GM21423 (cell line): ENCODE data around the gene VAT1L.

Source experiments
- ATAC-seq: cut with Tn5 transposase; IDR thresholded peaks from one replicate; pipeline ENCODE4 v1.9.1; 2021; ENCODE audit warnings: mild to moderate bottlenecking, moderate library complexity; ENCODE audit not compliant: unreplicated experiment

VAT1L gene, protein sequence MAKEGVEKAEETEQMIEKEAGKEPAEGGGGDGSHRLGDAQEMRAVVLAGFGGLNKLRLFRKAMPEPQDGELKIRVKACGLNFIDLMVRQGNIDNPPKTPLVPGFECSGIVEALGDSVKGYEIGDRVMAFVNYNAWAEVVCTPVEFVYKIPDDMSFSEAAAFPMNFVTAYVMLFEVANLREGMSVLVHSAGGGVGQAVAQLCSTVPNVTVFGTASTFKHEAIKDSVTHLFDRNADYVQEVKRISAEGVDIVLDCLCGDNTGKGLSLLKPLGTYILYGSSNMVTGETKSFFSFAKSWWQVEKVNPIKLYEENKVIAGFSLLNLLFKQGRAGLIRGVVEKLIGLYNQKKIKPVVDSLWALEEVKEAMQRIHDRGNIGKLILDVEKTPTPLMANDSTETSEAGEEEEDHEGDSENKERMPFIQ

GRCh38 chr16:77788181-77789084, at the start of gene VAT1L:
Gene VAT1L, plus strand, starts transcription at chr16:77788564. Its CDS starts 119 bp downstream, at chr16:77788683.
- ATAC-seq = no peak

GRCh38 chr16:77738706-77739558, 49.4 kb upstream of the VAT1L start:
- no peak for ATAC-seq

DNA sequence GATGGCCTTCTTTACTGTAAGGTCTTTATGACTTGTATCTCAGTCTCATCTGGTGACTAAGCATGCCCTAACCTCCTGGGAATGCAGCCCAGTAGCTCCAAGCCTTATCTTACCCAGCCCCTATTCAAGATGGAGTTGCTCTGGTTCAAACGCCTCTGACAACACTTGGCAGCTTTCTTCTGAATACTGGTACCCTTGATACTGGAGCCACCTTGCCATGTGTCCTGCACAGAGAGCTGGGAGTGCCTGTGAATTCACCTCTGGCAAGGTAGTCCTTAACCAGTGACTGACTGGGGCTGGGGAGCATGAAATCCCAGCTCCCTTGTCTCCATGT, 48.8 kb upstream of the VAT1L start:
- no peak for ATAC-seq

DNA sequence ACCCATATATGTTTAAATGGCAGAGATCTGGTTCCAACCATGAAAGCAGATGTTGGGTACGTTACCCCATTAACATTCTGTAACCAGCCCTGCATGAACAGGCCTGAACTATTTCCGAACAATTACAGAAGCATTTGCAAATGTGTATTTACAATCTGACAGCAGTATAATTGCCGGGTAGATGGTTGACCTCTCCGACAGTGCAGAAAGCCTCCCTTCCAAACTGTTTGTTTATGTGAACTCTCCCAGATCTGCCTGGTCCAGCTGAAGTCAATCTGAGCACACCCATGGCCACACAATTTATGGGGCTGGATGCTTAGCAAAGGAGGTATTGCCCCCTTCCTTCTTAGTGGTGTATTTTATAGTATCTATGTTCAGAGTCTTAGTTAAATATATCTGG, 44.2 kb upstream of the VAT1L start:
- no peak for ATAC-seq

GRCh38 chr16:77745972-77746371, 42.4 kb upstream of the VAT1L start:
- no peak for ATAC-seq

DNA sequence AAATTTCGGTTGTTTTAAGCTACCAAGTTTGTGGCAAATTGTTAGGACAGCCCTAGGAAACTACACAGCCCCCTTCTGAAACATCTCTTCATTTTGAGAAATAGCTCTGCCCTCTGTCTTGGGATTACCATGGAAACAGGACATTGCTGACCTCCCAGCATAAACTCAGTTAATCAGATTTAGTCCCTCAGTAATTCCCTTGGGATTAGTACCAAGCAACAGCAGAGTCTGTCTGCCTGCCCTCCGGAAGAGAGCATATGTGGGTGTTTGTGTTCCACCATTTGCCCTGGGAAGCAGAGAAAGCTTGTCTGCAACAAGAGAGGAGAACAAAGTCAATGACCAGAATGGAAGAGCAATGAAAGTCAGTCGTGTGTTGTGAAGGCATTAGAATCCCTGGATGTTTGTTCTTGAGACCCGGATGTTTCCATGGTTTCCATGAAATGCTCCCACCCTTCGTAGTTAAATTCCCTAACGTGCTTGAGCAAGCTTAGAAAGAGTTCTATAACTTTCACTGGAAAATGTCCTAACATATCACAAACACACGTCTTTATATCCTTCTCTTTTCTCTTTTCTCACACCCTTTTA, 39.9 kb upstream of the VAT1L start:
- no peak for ATAC-seq

DNA sequence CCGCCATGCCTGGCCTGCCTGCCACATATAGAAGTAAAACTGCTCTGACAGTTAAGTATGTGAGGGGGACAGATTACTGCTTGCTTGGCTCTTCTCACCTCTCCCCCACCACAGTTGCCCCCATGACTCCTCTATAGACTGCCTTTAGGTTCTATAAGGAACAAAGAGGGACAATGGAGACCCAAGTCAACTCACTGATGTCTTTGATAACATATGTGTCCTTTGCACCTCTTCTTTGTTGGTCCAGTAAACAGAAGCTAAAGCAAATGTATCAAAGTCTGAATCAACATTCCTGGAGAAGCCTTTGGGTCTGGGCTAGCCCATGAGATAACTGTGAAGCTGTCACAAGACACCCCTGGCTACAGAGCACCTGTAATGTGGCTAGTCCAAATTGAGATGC, 38.9 kb upstream of the VAT1L start:
- ATAC-seq = no peak

- ATAC-seq = no peak
Measured at GRCh38 chr16:77758046-77758445, 30.3 kb upstream of the VAT1L start.

- no peak for ATAC-seq
Measured at GRCh38 chr16:77758508-77758907, 29.9 kb upstream of the VAT1L start.

GRCh38 chr16:77759201-77759600, 29.2 kb upstream of the VAT1L start:
- no peak for ATAC-seq

GRCh38 chr16:77759821-77760220, 28.5 kb upstream of the VAT1L start:
- ATAC-seq = no peak

DNA sequence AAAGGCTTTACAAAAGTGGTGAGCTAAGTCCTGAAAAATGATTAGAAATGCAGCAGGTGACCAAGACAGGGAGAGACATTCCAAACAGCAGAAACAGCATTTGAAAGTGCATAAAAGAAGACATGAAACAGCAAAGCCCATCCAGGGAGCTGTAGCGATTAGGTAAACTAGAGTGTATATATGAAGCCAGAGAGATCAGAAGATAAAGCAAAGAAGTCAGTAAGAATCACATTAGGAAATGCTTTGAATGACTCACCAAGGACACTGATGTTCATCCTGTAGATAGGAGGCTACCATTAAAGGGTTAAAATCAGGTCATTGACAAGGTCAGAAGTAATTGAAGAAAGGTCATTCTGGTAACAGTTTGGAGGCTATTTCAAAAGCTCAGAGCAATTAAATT, 27.6 kb upstream of the VAT1L start:
- ATAC-seq = no peak

DNA sequence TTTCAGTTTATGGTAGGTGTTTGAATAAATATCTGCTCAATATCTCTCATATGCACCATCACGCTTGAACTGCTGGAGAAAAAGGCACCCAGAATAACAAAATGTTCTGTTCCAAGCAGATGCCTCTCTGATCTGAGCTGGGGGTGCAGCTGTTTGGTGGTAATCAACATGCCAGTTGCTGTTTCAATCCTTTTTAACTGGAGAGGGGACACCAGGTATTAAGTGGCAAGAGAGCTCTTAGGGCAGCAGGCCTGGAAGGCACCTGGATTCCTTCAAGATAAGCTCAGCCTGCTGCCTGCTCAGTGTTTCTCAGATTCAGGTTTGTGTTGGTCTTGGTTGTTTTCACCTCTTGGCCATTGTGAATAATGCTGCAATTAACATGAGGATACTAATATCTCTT, 27.2 kb upstream of the VAT1L start:
- ATAC-seq = no peak

- ATAC-seq = no peak
Measured at GRCh38 chr16:77762262-77762661, 26.1 kb upstream of the VAT1L start.

DNA sequence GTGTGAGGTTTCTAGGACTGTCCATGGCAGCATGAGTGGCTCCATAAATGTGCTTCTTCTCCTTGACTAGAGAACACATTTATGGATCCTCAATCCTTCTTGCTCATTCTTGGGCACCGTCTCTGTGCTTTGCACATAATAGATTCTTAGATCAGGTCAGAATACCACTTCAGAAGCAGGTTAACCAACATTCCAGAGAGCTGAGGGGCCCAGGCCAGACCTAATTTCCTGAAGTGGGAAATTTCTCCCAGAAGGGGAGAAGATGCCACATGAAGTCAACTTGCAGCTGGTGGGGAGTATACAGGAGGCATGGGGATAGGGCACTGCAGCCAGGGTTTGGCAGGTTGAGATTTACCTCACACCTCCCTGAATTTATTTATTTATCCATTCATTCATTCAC, 24.4 kb upstream of the VAT1L start:
- ATAC-seq = no peak

- no peak for ATAC-seq
Measured at GRCh38 chr16:77767211-77767610, 21.2 kb upstream of the VAT1L start.

- no peak for ATAC-seq
Measured at GRCh38 chr16:77767826-77768225, 20.5 kb upstream of the VAT1L start.

DNA sequence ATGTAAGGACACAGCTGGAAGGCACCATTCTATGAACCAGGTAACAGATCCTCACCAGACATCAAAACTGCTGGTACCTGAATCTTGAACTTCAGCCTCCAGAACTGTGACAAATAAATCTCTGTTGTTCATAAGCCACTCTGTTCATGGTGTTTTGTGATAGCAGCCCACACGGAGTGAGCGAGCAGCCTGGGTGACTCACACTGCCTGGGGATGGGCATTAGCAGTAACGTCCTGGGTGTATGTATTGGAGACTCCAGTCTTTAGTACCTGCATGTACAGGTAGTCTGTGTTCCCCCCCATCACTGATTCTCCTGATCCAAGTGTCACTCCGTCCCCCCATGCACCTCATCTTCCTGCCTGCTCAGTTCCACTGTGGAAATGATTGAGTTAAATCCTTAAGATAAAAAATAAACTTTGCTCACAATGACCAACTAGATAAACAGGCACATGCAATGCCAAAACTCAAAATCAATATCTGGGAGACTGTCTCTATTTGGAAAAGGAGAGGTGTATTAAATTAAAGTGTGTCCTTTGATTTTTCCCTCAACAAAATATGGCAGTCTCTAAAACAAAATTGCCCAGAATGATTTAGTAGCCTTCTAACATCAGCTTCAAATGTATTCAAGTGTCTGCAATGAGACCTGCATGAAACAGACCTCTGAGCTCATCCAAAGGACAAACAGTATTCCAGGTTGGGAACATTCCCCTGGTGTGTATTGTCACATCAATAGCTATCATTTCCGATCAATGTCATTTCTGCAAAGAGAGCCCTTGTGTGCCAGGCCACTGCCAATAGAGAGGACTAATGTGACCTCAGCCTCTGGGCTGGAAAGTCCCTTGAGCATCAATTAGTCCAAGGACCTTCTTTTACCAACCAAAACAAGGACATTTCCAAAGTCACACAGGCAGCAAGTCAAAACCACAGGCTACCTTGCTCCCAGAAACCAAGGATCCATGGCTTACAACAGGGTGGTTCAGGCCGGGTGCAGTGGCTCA, 12.2 kb upstream of the VAT1L start:
- no peak for ATAC-seq

DNA sequence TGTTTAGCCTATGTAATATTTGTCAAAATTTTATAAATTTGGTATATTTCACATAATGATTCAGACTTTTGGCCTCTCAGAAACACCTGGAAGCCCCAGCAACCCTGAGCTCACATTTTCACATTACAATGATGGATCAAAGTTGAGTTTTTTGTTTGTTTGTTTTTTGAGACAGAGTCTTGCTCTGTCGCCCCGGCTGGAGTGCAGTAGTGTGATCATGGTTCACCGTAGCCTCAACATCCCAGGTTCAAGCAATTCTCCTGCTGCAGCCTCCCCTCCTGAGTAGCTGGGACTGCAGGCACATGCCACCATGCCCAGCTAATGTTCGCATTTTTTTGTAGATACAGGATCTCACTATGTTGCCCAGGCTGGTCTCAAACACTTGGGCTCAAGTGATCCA, 10.6 kb upstream of the VAT1L start:
- no peak for ATAC-seq
